22Rv1 (cell line): ENCODE results near the gene TCERG1L.

Experiments
- H3K27ac ChIP-seq: fragments of 450-650 bp; 2 replicates; pipeline ENCODE4 v1.5.1; 2017
- CTCF ChIP-seq: fragments of 450-650 bp; IDR thresholded peaks from 2 replicates; pipeline ENCODE4 v1.5.1; 2017; ENCODE audit warnings: mild to moderate bottlenecking
- ZFX ChIP-seq: fragments of 450-650 bp; IDR thresholded peaks from 2 replicates; pipeline ENCODE4 v1.6.1; 2017; ENCODE audit warnings: antibody characterized with exemption, borderline replicate concordance

TCERG1L gene

GRCh38 chr10:131260452-131261211 is 50.9 kb downstream of the TCERG1L start:
- H3K27ac ChIP-seq: no peak overlapping the region
- TF ChIP-seq ZFX (no peak), CTCF (no peak)

- no peak overlapping the region for H3K27ac ChIP-seq
- TF ChIP-seq CTCF (no peak), ZFX (no peak)
These were observed 51.5 kb downstream of the TCERG1L start for GRCh38 chr10:131260031-131260430.

GRCh38 chr10:131259535-131259934 is 52.0 kb downstream of the TCERG1L start:
- H3K27ac ChIP-seq: no peak overlapping the region

GRCh38 chr10:131258256-131258655 is 53.3 kb downstream of the TCERG1L start:
- no peak overlapping the region for H3K27ac ChIP-seq
- TF ChIP-seq CTCF (no peak), ZFX (no peak)

More at GRCh38 chr10:131259535-131259934, 52.0 kb downstream of the TCERG1L start:
- no peak for TF ChIP-seq ZFX
- TF ChIP-seq CTCF: no peak

GRCh38 chr10:131257027-131257426 is 54.5 kb downstream of the TCERG1L start:
- no peak overlapping the region for H3K27ac ChIP-seq

GRCh38 chr10:131254859-131255252 is 56.7 kb downstream of the TCERG1L start:
- TF ChIP-seq ZFX (no peak), CTCF (no peak)
- H3K27ac ChIP-seq: no peak overlapping the region

More at GRCh38 chr10:131257027-131257426, 54.5 kb downstream of the TCERG1L start:
- TF ChIP-seq CTCF (no peak), ZFX (no peak)
